DND-41 (cell line): Measurements from ENCODE around the gene BCL2L13.
A peak's percentile ranks its signal among the peaks of the same experiment; 100 is the strongest.

Source experiments
- ATAC-seq: fragments of 200-7000 bp; cut with Tn5 transposase; 3 replicates; pipeline ENCODE4 v1.9.1; 2021; ENCODE audit warnings: low read depth; ENCODE audit not compliant: insufficient read depth
- DNase-seq: peaks from one replicate; pipeline ENCODE4 v3.0.0-alpha.2; 2020
- H2AFZ ChIP-seq: 2 replicates; pipeline ENCODE4 v1.6.0; 2012; ENCODE audit warnings: low read depth, low read length
- H3K27ac ChIP-seq: 2 replicates; pipeline ENCODE4 v1.5.1; 2012; ENCODE audit warnings: low read length, inconsistent platforms
- H3K27me3 ChIP-seq: fragments of 200-600 bp; sonication (generic); 2 replicates; pipeline ENCODE4 v1.6.0; 2012; ENCODE audit warnings: low read length, mild to moderate bottlenecking, inconsistent platforms; ENCODE audit not compliant: insufficient read depth, poor library complexity
- H3K36me3 ChIP-seq: 2 replicates; pipeline ENCODE4 v1.5.1; 2012; ENCODE audit warnings: low read length, inconsistent platforms; ENCODE audit not compliant: insufficient read depth
- H3K4me1 ChIP-seq: 2 replicates; pipeline ENCODE4 v1.5.1; 2012; ENCODE audit warnings: mild to moderate bottlenecking, low read length; ENCODE audit not compliant: insufficient read depth
- H3K4me2 ChIP-seq: 2 replicates; pipeline ENCODE4 v1.6.0; 2012; ENCODE audit warnings: mild to moderate bottlenecking, moderate library complexity, low read length, inconsistent platforms; ENCODE audit not compliant: insufficient read depth
- H3K4me3 ChIP-seq, 2 experiments: fragments of 200-600 bp in 1 of 2; shearing (Covaris generic) in 1 of 2; 2 replicates each; pipeline ENCODE4 v1.5.1; 2012 to 2016; ENCODE audit warnings: inconsistent platforms in 2 of 2, low read length in 2 of 2, mild to moderate bottlenecking in 2 of 2, low read depth in 1 of 2, moderate library complexity in 1 of 2
- H3K79me2 ChIP-seq: 2 replicates; pipeline ENCODE4 v1.6.0; 2012; ENCODE audit warnings: low read length, inconsistent platforms; ENCODE audit not compliant: insufficient read depth
- H3K9ac ChIP-seq: 2 replicates; pipeline ENCODE4 v1.6.0; 2012; ENCODE audit warnings: low read depth, mild to moderate bottlenecking, inconsistent platforms, low read length, moderate library complexity
- H3K9me3 ChIP-seq: 2 replicates; pipeline ENCODE4 v1.5.1; 2012; ENCODE audit warnings: low read length, moderate library complexity, mild to moderate bottlenecking, inconsistent platforms; ENCODE audit not compliant: insufficient read depth, severe bottlenecking
- H4K20me1 ChIP-seq: 2 replicates; pipeline ENCODE4 v1.6.0; 2012; ENCODE audit warnings: low read length; ENCODE audit not compliant: insufficient read depth
- CTCF ChIP-seq: IDR thresholded peaks from 2 replicates; pipeline ENCODE4 v1.5.1; 2012; ENCODE audit warnings: borderline replicate concordance, low read length, moderate library complexity, mild to moderate bottlenecking; ENCODE audit not compliant: poor library complexity, severe bottlenecking; ENCODE audit errors: extremely low read depth
- EZH2 ChIP-seq: IDR thresholded peaks from 3 replicates; pipeline ENCODE4 v1.6.1; 2012; ENCODE audit warnings: borderline replicate concordance, low read depth, mild to moderate bottlenecking, moderate library complexity, low read length, inconsistent platforms; ENCODE audit not compliant: severe bottlenecking

BCL2L13 gene

DNA sequence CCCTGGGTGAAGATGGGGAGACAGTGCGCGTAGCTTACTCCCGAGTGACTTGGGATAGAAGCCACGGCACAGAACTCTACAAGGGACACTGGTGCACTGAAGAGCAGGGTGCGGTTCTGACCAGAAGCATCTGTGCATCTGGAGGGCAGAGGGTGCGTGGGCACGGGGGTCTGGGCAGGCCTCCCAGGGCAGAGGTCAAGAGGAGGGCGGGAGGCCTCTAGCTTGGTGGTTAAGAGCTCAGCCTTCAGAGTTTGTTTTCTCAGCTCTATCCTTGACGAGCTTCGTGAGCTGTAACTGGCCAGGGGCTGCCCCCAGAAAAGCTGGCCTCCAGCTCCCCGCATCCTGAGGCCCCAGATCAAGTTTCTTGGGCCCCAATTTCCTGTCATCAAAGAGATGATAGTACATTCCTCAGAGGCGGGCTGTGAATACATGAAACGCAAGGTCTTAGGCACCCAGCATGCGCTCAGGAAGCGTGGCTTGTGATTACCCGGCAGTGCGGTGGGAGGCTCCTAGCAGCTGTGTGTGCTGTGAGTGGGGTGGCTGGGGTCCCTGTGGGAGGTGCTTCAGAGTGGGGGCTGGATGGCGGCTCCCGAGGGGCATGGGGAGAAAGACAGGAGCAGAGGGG, 141.7 kb downstream of the BCL2L13 start:
- Histone ChIP-seq H3K4me3 (peak overlapping the region in 1 of 2 experiments; percentile 39; a peak in 2 of 4 replicates), H3K36me3 (no peaks in the 10 kb centered on the region; the same call in 1 of the 2 replicates), H3K27ac (peak overlapping the region; percentile 89), H3K4me1 (peaks cover 68% of the 10 kb centered on the region), H3K79me2 (peaks cover 28% of the 10 kb centered on the region), H3K9me3 (peaks cover 2% of the 10 kb centered on the region), H3K4me2 (peak overlapping the region; percentile 69), H4K20me1 (peaks cover 15% of the 10 kb centered on the region), H3K27me3 (no peaks in the 10 kb centered on the region), H3K9ac (peak overlapping the region; percentile 40), H2AFZ (no peak overlapping the region)
- peak; percentile 83 for DNase-seq
- ATAC-seq: peak; percentile 64
- TF ChIP-seq CTCF (no peak), EZH2 (no peak)
